ENCODE measurements around the gene EFCAB6. TPM values are rescaled to one million over a fixed set of nuclear protein-coding genes. Genes with fewer than 3 reads are reported as not detected.
"Not testable (repeated sequence)": the region's sequence is repeated elsewhere in the genome, so short reads cannot be mapped to it uniquely, and the experiment has no call there.

Gene EFCAB6
- total RNA-seq, 4 donors from 2014 or later: 0.35 to 4.4 (median 0.94) TPM; not detected in 1

DNA sequence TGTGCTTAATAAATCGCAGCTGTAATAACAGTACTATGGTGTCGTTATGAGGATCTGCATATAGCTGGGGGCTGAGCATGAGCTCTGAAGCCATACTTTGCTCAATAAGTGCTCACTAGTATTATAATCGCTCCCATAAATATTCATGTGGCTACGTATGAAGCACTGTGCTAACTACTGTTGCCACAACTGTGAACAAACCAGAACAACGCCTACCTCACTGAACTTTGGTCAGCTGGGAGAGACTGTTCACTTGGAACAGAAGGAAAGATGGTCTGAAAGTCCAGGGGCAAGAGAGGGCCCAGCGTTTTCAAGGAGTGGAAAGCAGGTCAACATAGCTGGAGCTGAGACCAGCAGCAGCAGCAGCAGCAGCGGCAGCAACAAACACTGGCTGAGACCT is 141.6 kb downstream of the EFCAB6 start:
- peak in 1 of 2 donors; percentile 28 for TF ChIP-seq POLR2A (IDR thresholded peaks at IDR 0.05)
- TF ChIP-seq, protein P1, sequence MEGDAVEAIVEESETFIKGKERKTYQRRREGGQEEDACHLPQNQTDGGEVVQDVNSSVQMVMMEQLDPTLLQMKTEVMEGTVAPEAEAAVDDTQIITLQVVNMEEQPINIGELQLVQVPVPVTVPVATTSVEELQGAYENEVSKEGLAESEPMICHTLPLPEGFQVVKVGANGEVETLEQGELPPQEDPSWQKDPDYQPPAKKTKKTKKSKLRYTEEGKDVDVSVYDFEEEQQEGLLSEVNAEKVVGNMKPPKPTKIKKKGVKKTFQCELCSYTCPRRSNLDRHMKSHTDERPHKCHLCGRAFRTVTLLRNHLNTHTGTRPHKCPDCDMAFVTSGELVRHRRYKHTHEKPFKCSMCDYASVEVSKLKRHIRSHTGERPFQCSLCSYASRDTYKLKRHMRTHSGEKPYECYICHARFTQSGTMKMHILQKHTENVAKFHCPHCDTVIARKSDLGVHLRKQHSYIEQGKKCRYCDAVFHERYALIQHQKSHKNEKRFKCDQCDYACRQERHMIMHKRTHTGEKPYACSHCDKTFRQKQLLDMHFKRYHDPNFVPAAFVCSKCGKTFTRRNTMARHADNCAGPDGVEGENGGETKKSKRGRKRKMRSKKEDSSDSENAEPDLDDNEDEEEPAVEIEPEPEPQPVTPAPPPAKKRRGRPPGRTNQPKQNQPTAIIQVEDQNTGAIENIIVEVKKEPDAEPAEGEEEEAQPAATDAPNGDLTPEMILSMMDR (IDR thresholded peaks at IDR 0.05): no peak
- peak in 1 of 3 donors; percentile 83 for DNase-seq
- H3K4me3 ChIP-seq: peak overlapping the region in 1 of 4 donors; percentile 24
- no peaks in the 10 kb centered on the region for H3K4me1 ChIP-seq
- H3K27me3 ChIP-seq: no peaks in the 10 kb centered on the region
- no peaks in the 10 kb centered on the region for H3K9me3 ChIP-seq
- peak overlapping the region in 2 of 4 donors; percentile 65 to 75 for H3K27ac ChIP-seq
- no peaks in the 10 kb centered on the region for H3K36me3 ChIP-seq

DNA sequence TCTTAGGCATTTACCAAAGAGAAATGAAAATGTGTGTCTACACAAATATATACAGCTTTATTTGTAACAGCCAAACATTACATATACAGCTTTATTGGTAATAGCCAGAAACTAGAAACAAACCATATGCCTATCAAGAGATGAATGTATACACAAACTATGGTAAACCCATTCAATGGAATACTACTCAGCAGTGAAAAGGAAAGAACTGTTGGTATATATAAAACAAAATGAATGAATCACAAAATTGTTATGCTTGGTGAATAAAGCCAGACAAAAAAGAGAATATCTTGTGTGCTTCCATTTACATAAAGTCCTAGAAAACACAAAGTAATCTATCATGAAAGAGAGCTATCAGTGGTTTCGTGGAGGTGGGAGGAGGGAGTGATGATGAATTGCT is 142.9 kb downstream of the EFCAB6 start:
- H3K9me3 ChIP-seq: no peaks in the 10 kb centered on the region
- TF ChIP-seq, protein P1 (IDR thresholded peaks at IDR 0.05): no peak
- TF ChIP-seq POLR2A (IDR thresholded peaks at IDR 0.05): no peak
- H3K4me3 ChIP-seq: no peak overlapping the region
- no peaks in the 10 kb centered on the region for H3K4me1 ChIP-seq
- H3K27ac ChIP-seq: no peak overlapping the region
- DNase-seq: no peak
- no peaks in the 10 kb centered on the region for H3K36me3 ChIP-seq
- no peaks in the 10 kb centered on the region for H3K27me3 ChIP-seq

DNA sequence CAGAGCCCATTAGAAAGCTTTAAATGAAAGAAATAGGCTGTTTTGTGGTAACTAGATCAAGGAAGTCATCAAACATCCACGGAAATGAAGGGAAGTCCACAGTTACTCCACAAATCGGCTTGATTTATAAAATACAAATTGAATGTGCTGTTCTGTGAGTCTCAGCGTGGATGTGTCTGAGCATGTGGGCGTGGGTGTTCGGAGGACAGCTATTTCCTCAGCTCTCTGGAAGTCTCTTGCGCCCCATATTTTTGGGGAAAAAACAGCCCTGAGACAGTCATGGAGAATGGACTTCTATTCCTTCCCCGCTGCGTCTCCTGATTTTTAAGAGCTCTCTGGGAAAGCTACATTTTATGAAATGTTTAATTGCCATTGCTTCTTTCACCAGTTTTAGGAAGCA is 144.4 kb downstream of the EFCAB6 start:
- Histone ChIP-seq H3K36me3 (no peaks in the 10 kb centered on the region), H3K4me1 (no peaks in the 10 kb centered on the region), H3K27me3 (no peaks in the 10 kb centered on the region), H3K4me3 (no peak overlapping the region), H3K9me3 (no peaks in the 10 kb centered on the region), H3K27ac (no peak overlapping the region)
- no peak for DNase-seq
- TF ChIP-seq POLR2A (IDR thresholded peaks at IDR 0.05): no peak
- TF ChIP-seq, protein P1 (IDR thresholded peaks at IDR 0.05): no peak

DNA sequence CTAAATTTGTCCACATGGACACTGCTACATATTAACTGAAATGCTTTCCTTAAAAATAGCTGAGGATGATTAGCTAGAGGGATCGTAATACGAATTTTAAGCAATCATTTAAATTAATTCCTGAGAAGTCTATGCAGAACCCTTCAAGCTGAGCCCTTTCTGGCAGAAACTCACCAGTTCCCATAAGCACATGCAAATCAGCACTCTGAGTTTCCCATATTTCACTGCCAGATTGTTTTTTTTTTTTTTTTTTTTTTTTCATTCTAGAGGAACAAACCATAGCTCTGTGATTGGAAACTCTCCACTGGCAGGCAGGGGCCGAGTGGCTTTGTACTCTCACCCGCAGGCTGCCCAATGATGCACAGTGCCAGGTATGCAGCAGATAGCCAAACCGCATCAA is 145.6 kb downstream of the EFCAB6 start:
- TF ChIP-seq, protein P1 (IDR thresholded peaks at IDR 0.05): no peak
- TF ChIP-seq POLR2A (IDR thresholded peaks at IDR 0.05): no peak

DNA sequence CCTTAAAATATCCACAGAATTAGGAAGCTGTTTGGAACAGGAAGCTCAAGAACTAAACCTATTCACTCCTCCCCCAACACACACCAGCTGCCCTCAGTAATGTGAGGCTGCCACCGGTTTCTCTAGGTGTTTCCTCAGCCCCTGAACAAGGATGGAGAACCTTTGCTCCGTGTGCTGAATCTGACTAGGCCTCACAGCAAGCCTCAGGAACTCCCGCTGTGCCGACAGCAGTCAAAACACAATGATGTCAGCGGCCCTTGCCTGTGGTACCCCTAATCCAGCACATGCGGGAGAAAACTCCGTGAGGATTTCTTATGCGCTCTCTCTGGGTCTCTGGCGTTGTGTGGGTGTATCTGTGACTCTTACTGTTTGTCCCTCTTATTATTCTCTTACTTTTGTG is 153.3 kb downstream of the EFCAB6 start:
- TF ChIP-seq, protein P1 (IDR thresholded peaks at IDR 0.05): no peak
- no peak for TF ChIP-seq POLR2A (IDR thresholded peaks at IDR 0.05)
- no peak for DNase-seq

More for the DNA sequence above, 145.6 kb downstream of the EFCAB6 start:
- no peak overlapping the region for H3K27ac ChIP-seq
- DNase-seq: no peak
- H3K27me3 ChIP-seq: no peaks in the 10 kb centered on the region
- H3K4me3 ChIP-seq: no peak overlapping the region
- no peaks in the 10 kb centered on the region for H3K9me3 ChIP-seq
- no peaks in the 10 kb centered on the region for H3K4me1 ChIP-seq
- no peaks in the 10 kb centered on the region for H3K36me3 ChIP-seq

DNA sequence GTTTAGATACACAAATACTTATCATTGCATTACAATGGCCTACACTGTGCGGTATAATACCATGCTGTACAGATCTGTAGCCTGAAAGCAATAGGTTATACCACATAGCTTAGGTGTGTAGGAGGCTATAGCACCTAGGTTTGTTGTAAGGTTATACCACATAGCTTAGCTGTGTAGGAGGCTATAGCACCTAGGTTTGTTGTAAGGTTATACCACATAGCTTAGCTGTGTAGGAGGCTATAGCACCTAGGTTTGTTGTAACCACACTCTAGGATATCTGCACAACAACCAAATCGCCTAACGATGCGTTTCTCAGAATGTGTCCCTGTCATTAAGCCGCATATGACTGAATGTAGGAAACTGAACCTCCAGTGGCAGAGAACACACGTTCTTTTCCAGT is 155.5 kb downstream of the EFCAB6 start:
- DNase-seq, H3K36me3 ChIP-seq, H3K4me1 ChIP-seq, H3K4me3 ChIP-seq, H3K27ac ChIP-seq, H3K9me3 ChIP-seq, H3K27me3 ChIP-seq: not testable (repeated sequence)

More for the DNA sequence above, 153.3 kb downstream of the EFCAB6 start:
- no peaks in the 10 kb centered on the region for H3K27me3 ChIP-seq
- H3K4me3 ChIP-seq: no peak overlapping the region
- no peaks in the 10 kb centered on the region for H3K36me3 ChIP-seq
- H3K4me1 ChIP-seq: no peaks in the 10 kb centered on the region
- H3K27ac ChIP-seq: no peak overlapping the region
- no peaks in the 10 kb centered on the region for H3K9me3 ChIP-seq

All from Peyer's patch (tissue), 4 donors.